HepG2 (cell line): ENCODE data around the gene CELF2.

Experiments used
- ERF ChIP-seq: IDR thresholded peaks from 2 replicates; pipeline ENCODE4 v1.6.1; 2018; ENCODE audit warnings: missing biosample characterization, missing genetic modification reagents
- NR3C1 ChIP-seq: sonication (generic); formaldehyde crosslinking; IDR thresholded peaks from 2 replicates; pipeline ENCODE4 v1.4.0; 2020; ENCODE audit warnings: missing genetic modification reagents
- PHF5A ChIP-seq: IDR thresholded peaks from one replicate; pipeline ENCODE4 v1.6.1; 2018; ENCODE audit warnings: low read depth, missing genetic modification reagents; ENCODE audit not compliant: unreplicated experiment
- RAD21 ChIP-seq: fragments of 450-650 bp; formaldehyde crosslinking; IDR thresholded peaks from 2 replicates; pipeline ENCODE4 v1.5.0; 2020; ENCODE audit warnings: mild to moderate bottlenecking
- TCF12 ChIP-seq, 2 experiments: fragments of 450-650 bp in 1 of 2; sonication (generic) in 1 of 2; formaldehyde crosslinking in 1 of 2; IDR thresholded peaks; 2 replicates each; pipeline versions ENCODE4 v1.6.1 to v1.8.0; 2017 to 2022; ENCODE audit warnings: antibody characterized with exemption in 1 of 2, mild to moderate bottlenecking in 1 of 2, missing genetic modification reagents in 1 of 2, moderate library complexity in 1 of 2

DNA sequence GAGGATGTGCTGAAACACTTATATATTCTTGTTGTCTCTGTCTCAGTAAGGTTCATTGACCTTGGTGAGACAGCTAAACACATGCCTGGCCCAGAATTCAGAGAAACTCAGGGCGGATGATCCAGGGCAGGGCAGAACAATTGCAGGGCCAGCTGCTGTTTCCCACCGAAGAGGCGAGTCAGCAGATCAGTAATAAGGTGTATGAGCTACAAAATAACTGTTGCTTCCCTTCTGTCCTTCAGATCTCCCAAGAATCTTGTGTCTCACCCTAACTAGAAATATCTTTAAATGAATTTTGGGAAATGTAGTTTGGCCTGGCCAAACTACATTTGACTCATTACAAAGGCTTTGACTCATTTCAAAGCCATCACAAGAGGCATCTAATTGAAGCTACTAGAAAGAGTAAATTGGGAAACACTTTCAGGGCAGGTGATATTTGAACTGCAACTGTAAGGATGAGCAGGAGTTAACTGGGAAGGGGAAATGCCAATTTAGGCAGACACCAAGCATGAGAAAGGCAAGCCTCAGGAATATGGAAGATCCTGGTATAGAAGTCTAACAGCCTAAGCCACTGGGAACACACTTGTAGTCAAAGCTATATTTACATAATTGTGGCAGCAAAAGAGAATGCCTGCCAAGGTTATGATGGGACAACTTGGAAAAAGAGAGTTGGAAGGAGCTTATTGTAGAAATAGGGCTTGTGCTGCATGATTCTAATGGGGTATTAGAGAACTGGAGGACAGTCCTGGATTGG is 24.5 kb upstream of the CELF2 start:
- no peak for TF ChIP-seq NR3C1 (CRISPR knock-in tag)
- no peak for TF ChIP-seq RAD21 (CRISPR knock-in tag)
- TF ChIP-seq ERF = no peak
- no peak for TF ChIP-seq PHF5A (CRISPR knock-in tag)
- TF ChIP-seq TCF12 (IDR thresholded peaks at IDR 0.05) = no peak
- no peak for TF ChIP-seq TCF12 (CRISPR knock-in tag; IDR thresholded peaks at IDR 0.05)
